ENCODE data around the gene GTF3C4. TPM values are rescaled to one million over a fixed set of nuclear protein-coding genes. Genes with fewer than 3 reads are reported as not detected.

Gene GTF3C4
- total RNA-seq, 1 experiment from 2014 or later = 42.5 TPM

DNA sequence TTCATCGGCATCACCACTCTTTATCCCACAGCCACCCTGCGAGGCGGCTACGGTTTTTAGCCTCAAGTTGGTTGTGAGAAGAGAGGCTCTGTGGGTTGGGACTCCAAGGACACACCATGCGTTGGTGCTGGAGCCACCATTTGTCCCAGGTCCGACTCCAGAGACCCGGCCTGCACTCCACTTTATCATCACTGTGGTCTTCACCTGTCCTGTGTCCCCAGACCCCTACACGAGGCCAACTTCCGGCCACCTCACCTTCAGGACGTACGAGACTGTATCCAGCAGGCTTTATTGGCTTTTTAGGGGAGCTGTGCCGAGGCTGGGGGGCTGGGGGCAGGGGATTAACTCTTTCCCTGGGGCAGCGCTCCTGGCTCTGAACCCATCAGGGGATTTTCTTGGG is 55.0 kb downstream of the GTF3C4 start:
- H4K20me1 ChIP-seq (ENCODE audit: control insufficient read depth, insufficient read depth, insufficient read length) = no peaks in the 10 kb centered on the region
- H3K27ac ChIP-seq (ENCODE audit: insufficient read length, low read depth, low read length) = no peak overlapping the region
- Mint-ChIP-seq H3K9me3 (no peaks in the 10 kb centered on the region), H3K4me3 (no peak overlapping the region), H3K4me1 (peaks cover 0 to 7% of the 10 kb centered on the region in 2 experiments; a peak in 1 of 4 replicates), H3K27ac (no peak overlapping the region), H3K27me3 (ENCODE audit: low read depth) (peaks cover 26% of the 10 kb centered on the region), H3K36me3 (ENCODE audit: insufficient read depth in 1 of 3, low read depth in 3 of 3) (no peaks in the 10 kb centered on the region)
- no peak overlapping the region for H3K9ac ChIP-seq (ENCODE audit: extremely low read depth, insufficient read length, low read length)
- no peak overlapping the region for H2BK5ac ChIP-seq (ENCODE audit: insufficient read length, low read length)
- no peak overlapping the region for H3K23ac ChIP-seq (ENCODE audit: insufficient read length, low read depth, low read length)
- H3T11ph ChIP-seq (ENCODE audit: low read length) = no peak overlapping the region
- no peak overlapping the region for H4K91ac ChIP-seq (ENCODE audit: insufficient read length, low read depth, low read length)
- no peak overlapping the region for H2BK120ac ChIP-seq (ENCODE audit: low read depth, low read length, poor library complexity, severe bottlenecking)
- H2BK15ac ChIP-seq (ENCODE audit: low read depth, low read length) = no peak overlapping the region
- H2BK20ac ChIP-seq (ENCODE audit: low read depth, low read length, poor library complexity, severe bottlenecking) = no peak overlapping the region
- no peak overlapping the region for H3K18ac ChIP-seq (ENCODE audit: insufficient read length, low read depth, low read length)
- no peak overlapping the region for H3K4ac ChIP-seq (ENCODE audit: low read depth, low read length)
- no peaks in the 10 kb centered on the region for H3K79me1 ChIP-seq (ENCODE audit: insufficient read depth, low read depth, low read length, poor library complexity, severe bottlenecking)
- WGBS (ENCODE audit: extremely low coverage, insufficient read length, low lambda C conversion rate) = no CpG with 5 or more reads among the region's 13 CpGs
- DNase-seq = no peak
- no peaks in the 10 kb centered on the region for H3K79me2 ChIP-seq (ENCODE audit: insufficient read depth, low read length)
- H3K27me3 ChIP-seq (ENCODE audit: insufficient read depth, low read length) = no peaks in the 10 kb centered on the region
- no peak overlapping the region for H2BK12ac ChIP-seq (ENCODE audit: insufficient read length, low read depth, low read length)
- peaks cover 3% of the 10 kb centered on the region for H3K23me2 ChIP-seq (ENCODE audit: insufficient read length, low read depth, low read length, poor library complexity, severe bottlenecking)
- no peak overlapping the region for H3K4me2 ChIP-seq (ENCODE audit: insufficient read depth, insufficient read length, low read length)
- H3K14ac ChIP-seq (ENCODE audit: insufficient read depth, low read length) = no peak overlapping the region
- no peak overlapping the region for H4K5ac ChIP-seq (ENCODE audit: insufficient read length, low read depth, low read length)
- no peak overlapping the region for H4K8ac ChIP-seq (replicated peaks; ENCODE audit: insufficient read length, low read depth, low read length)
- H2AK5ac ChIP-seq (ENCODE audit: insufficient read length, low read length) = no peak overlapping the region
- H2AFZ ChIP-seq (ENCODE audit: low read length) = no peak overlapping the region
- TF ChIP-seq, protein P1, sequence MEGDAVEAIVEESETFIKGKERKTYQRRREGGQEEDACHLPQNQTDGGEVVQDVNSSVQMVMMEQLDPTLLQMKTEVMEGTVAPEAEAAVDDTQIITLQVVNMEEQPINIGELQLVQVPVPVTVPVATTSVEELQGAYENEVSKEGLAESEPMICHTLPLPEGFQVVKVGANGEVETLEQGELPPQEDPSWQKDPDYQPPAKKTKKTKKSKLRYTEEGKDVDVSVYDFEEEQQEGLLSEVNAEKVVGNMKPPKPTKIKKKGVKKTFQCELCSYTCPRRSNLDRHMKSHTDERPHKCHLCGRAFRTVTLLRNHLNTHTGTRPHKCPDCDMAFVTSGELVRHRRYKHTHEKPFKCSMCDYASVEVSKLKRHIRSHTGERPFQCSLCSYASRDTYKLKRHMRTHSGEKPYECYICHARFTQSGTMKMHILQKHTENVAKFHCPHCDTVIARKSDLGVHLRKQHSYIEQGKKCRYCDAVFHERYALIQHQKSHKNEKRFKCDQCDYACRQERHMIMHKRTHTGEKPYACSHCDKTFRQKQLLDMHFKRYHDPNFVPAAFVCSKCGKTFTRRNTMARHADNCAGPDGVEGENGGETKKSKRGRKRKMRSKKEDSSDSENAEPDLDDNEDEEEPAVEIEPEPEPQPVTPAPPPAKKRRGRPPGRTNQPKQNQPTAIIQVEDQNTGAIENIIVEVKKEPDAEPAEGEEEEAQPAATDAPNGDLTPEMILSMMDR (conservative IDR thresholded peaks at IDR 0.05) = no peak
- no peaks in the 10 kb centered on the region for H3K4me1 ChIP-seq (ENCODE audit: insufficient read depth, low read length)
- no peaks in the 10 kb centered on the region for H3K9me3 ChIP-seq (ENCODE audit: control insufficient read depth, low read depth, low read length)
- no peak overlapping the region for H3K56ac ChIP-seq (ENCODE audit: insufficient read length, low read depth, low read length)

Data from H9 (cell line).